ENCODE results near the gene DGKE.

Gene DGKE

GRCh38 chr17:56890390-56890789 is 56.4 kb downstream of the DGKE start:
- no peak overlapping the region for H3K4me3 ChIP-seq (ENCODE audit: control insufficient read depth, low read depth, low read length)

GRCh38 chr17:56890906-56891674 is 57.1 kb downstream of the DGKE start:
- no peak for DNase-seq (ENCODE audit: low read depth)
- no peak for TF ChIP-seq CTCF (conservative IDR thresholded peaks at IDR 0.05; ENCODE audit: control insufficient read depth, insufficient read depth, low read depth, low read length)
- no peak overlapping the region for H3K4me3 ChIP-seq (ENCODE audit: control insufficient read depth, low read depth, low read length)

More at GRCh38 chr17:56890390-56890789, 56.4 kb downstream of the DGKE start:
- no peak for DNase-seq (ENCODE audit: low read depth)
- TF ChIP-seq CTCF (conservative IDR thresholded peaks at IDR 0.05; ENCODE audit: control insufficient read depth, insufficient read depth, low read depth, low read length): no peak

- H3K4me3 ChIP-seq (ENCODE audit: control insufficient read depth, low read depth, low read length): no peak overlapping the region
- peak; percentile 44 for TF ChIP-seq CTCF (conservative IDR thresholded peaks at IDR 0.05; ENCODE audit: control insufficient read depth, insufficient read depth, low read depth, low read length)
- no peak for DNase-seq (ENCODE audit: low read depth)
These were observed 57.8 kb downstream of the DGKE start for GRCh38 chr17:56891751-56892150.

- TF ChIP-seq CTCF (conservative IDR thresholded peaks at IDR 0.05; ENCODE audit: control insufficient read depth, insufficient read depth, low read depth, low read length): no peak
- DNase-seq (ENCODE audit: low read depth): no peak
- no peak overlapping the region for H3K4me3 ChIP-seq (ENCODE audit: control insufficient read depth, low read depth, low read length)
These were observed 58.4 kb downstream of the DGKE start for GRCh38 chr17:56892333-56892732.

GRCh38 chr17:56893503-56893902 is 59.6 kb downstream of the DGKE start:
- DNase-seq (ENCODE audit: low read depth): no peak

GRCh38 chr17:56894859-56895455 is 61.0 kb downstream of the DGKE start:
- TF ChIP-seq CTCF (conservative IDR thresholded peaks at IDR 0.05; ENCODE audit: control insufficient read depth, insufficient read depth, low read depth, low read length): no peak
- DNase-seq (ENCODE audit: low read depth): no peak
- no peak overlapping the region for H3K4me3 ChIP-seq (ENCODE audit: control insufficient read depth, low read depth, low read length)

More at GRCh38 chr17:56893503-56893902, 59.6 kb downstream of the DGKE start:
- no peak overlapping the region for H3K4me3 ChIP-seq (ENCODE audit: control insufficient read depth, low read depth, low read length)
- TF ChIP-seq CTCF (conservative IDR thresholded peaks at IDR 0.05; ENCODE audit: control insufficient read depth, insufficient read depth, low read depth, low read length): no peak

Measured in fibroblast of mammary gland (primary cell).